ENCODE results near the gene FGD6.

FGD6 gene

GRCh38 chr12:95205685-95206084, 11.6 kb downstream of the FGD6 start:
- DNase-seq (ENCODE audit: extremely low read depth, low read depth), result no peak
- H3K4me3 ChIP-seq (replicated peaks; ENCODE audit: low read depth, low read length), result no peak overlapping the region
- TF ChIP-seq CTCF (IDR thresholded peaks at IDR 0.05; ENCODE audit: low read depth, low read length, missing control alignments), result no peak

GRCh38 chr12:95205016-95205624, 12.1 kb downstream of the FGD6 start:
- H3K4me3 ChIP-seq (replicated peaks; ENCODE audit: low read depth, low read length), result no peak overlapping the region
- no peak for DNase-seq (ENCODE audit: extremely low read depth, low read depth)
- no peak for TF ChIP-seq CTCF (IDR thresholded peaks at IDR 0.05; ENCODE audit: low read depth, low read length, missing control alignments)

GRCh38 chr12:95204141-95204866, 13.0 kb downstream of the FGD6 start:
- TF ChIP-seq CTCF (IDR thresholded peaks at IDR 0.05; ENCODE audit: low read depth, low read length, missing control alignments), result no peak
- no peak for DNase-seq (ENCODE audit: extremely low read depth, low read depth)
- H3K4me3 ChIP-seq (replicated peaks; ENCODE audit: low read depth, low read length), result no peak overlapping the region

GRCh38 chr12:95203487-95204030, 13.7 kb downstream of the FGD6 start:
- TF ChIP-seq CTCF (IDR thresholded peaks at IDR 0.05; ENCODE audit: low read depth, low read length, missing control alignments), result no peak
- H3K4me3 ChIP-seq (replicated peaks; ENCODE audit: low read depth, low read length), result no peak overlapping the region
- no peak for DNase-seq (ENCODE audit: extremely low read depth, low read depth)

- H3K4me3 ChIP-seq (replicated peaks; ENCODE audit: low read depth, low read length), result no peak overlapping the region
- no peak for TF ChIP-seq CTCF (IDR thresholded peaks at IDR 0.05; ENCODE audit: low read depth, low read length, missing control alignments)
- DNase-seq (ENCODE audit: extremely low read depth, low read depth), result no peak
Observed at GRCh38 chr12:95202691-95203486, 14.4 kb downstream of the FGD6 start.

- H3K4me3 ChIP-seq (replicated peaks; ENCODE audit: low read depth, low read length), result no peak overlapping the region
- TF ChIP-seq CTCF (IDR thresholded peaks at IDR 0.05; ENCODE audit: low read depth, low read length, missing control alignments), result no peak
- no peak for DNase-seq (ENCODE audit: extremely low read depth, low read depth)
Observed at GRCh38 chr12:95201056-95201670, 16.1 kb downstream of the FGD6 start.

All from HFF-Myc (cell line).